Esophagus muscularis mucosa (tissue), 4 donors: ENCODE results near the gene CPS1. TPM values are rescaled to one million over a fixed set of nuclear protein-coding genes. Genes with fewer than 3 reads are reported as not detected.

Experiments used
- DNase-seq: peaks from one replicate; pipeline ENCODE4 v3.0.0-alpha.2; 2017; ENCODE audit errors: extremely low spot score
- H3K27ac ChIP-seq, 4 donors: fragments of 200-600 bp; sonication (generic); replicated peaks in 1 of 4; 1 replicate in 3 of 4; 2 replicates in 1 of 4; pipeline ENCODE4 v1.5.1; 2016 to 2019; ENCODE audit warnings: mild to moderate bottlenecking in 1 of 4
- H3K27me3 ChIP-seq, 4 donors: fragments of 200-600 bp; sonication (generic); one replicate each; pipeline versions ENCODE4 v1.5.1 to v1.6.0; 2016 to 2019
- H3K36me3 ChIP-seq, 4 donors: fragments of 200-600 bp; sonication (generic); one replicate each; pipeline ENCODE4 v1.5.1; 2016 to 2019
- H3K4me1 ChIP-seq, 4 donors: fragments of 200-600 bp; sonication (generic); one replicate each; pipeline ENCODE4 v1.5.1; 2016 to 2019
- H3K4me3 ChIP-seq, 4 donors: fragments of 200-600 bp; sonication (generic); 1 replicate in 2 of 4; 2 replicates in 2 of 4; pipeline ENCODE4 v1.5.1; 2016 to 2019; ENCODE audit warnings: mild to moderate bottlenecking in 4 of 4, moderate library complexity in 1 of 4
- H3K9me3 ChIP-seq, 4 donors: fragments of 200-600 bp; sonication (generic); 1 replicate in 3 of 4; 2 replicates in 1 of 4; pipeline ENCODE4 v1.5.1; 2016 to 2019
- EP300 ChIP-seq: sonication (generic); formaldehyde crosslinking; IDR thresholded peaks from one replicate; pipeline ENCODE4 v1.6.1; 2017; ENCODE audit warnings: antibody characterized with exemption
- POLR2A ChIP-seq: fragments of 450-650 bp; IDR thresholded peaks from one replicate; pipeline ENCODE4 v1.6.1; 2017; ENCODE audit warnings: antibody characterized with exemption, moderate library complexity, mild to moderate bottlenecking, low read depth
- POLR2AphosphoS5 ChIP-seq, 2 donors: sonication (generic); formaldehyde crosslinking; IDR thresholded peaks; one replicate each; pipeline ENCODE4 v1.6.1; 2017; ENCODE audit warnings: antibody characterized with exemption in 2 of 2
- WGBS: methylation state at CpG from one replicate; pipeline ENCODE4 v1.1.5; 2018; 5-methylcytosine and 5-hydroxymethylcytosine counted together
- intact Hi-C: fragments of 100-400 bp; cut with DNase I; formaldehyde crosslinking; loops from one replicate; pipeline ENCODE4 v1.15.1; 2023
- total RNA-seq, 4 donors: library from RNA; depleted of rRNA; stranded (reverse); fragments of >200 nt; gene quantifications; one replicate each; pipeline versions ENCODE4 v1.1.0 to v1.2.1, GENCODE V29; 2016
- TF ChIP-seq, protein P1 (sequence below), 3 experiments: fragments of 200-600 bp in 2 of 3; fragments of 450-650 bp in 1 of 3; sonication (generic) in 2 of 3; IDR thresholded peaks; one replicate each; pipeline ENCODE4 v1.5.1; 2017 to 2019; ENCODE audit warnings: antibody characterized with exemption in 3 of 3, mild to moderate bottlenecking in 2 of 3, moderate library complexity in 1 of 3

Gene CPS1
- total RNA-seq, 4 donors from 2014 or later: 1.0 to 2.4 (median 1.6) TPM

DNA sequence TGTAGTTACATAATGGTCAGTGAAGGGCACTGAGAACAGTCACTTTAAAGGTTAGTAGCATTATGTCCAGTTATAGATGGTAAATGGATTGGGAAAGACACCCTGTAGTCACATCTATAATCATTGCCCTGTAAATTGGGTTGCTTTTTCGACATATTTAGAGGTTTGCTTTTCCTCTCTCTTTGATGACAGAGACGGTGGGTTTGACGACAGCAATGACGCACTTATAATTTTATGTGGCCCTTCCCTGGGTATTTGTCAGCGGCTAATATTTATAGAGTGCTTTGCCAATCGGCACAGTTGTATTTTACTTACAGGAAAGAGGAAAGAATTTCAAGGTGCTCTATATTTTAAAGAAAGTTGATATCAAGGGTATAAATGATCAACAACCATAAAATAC, 2.8 kb downstream of the CPS1 start:
- no peak for DNase-seq
- WGBS: 92% methylated on average over 6 of the region's 6 CpGs
- intact Hi-C loops: no loop called here
- no peaks in the 10 kb centered on the region for H3K4me1 ChIP-seq
- no peak overlapping the region for H3K27ac ChIP-seq
- no peak overlapping the region for H3K4me3 ChIP-seq
- H3K9me3 ChIP-seq: no peaks in the 10 kb centered on the region
- no peaks in the 10 kb centered on the region for H3K36me3 ChIP-seq
- no peaks in the 10 kb centered on the region for H3K27me3 ChIP-seq
- no peak for TF ChIP-seq EP300
- TF ChIP-seq POLR2AphosphoS5 (IDR thresholded peaks at IDR 0.05): no peak
- TF ChIP-seq POLR2A: no peak
- TF ChIP-seq, protein P1, sequence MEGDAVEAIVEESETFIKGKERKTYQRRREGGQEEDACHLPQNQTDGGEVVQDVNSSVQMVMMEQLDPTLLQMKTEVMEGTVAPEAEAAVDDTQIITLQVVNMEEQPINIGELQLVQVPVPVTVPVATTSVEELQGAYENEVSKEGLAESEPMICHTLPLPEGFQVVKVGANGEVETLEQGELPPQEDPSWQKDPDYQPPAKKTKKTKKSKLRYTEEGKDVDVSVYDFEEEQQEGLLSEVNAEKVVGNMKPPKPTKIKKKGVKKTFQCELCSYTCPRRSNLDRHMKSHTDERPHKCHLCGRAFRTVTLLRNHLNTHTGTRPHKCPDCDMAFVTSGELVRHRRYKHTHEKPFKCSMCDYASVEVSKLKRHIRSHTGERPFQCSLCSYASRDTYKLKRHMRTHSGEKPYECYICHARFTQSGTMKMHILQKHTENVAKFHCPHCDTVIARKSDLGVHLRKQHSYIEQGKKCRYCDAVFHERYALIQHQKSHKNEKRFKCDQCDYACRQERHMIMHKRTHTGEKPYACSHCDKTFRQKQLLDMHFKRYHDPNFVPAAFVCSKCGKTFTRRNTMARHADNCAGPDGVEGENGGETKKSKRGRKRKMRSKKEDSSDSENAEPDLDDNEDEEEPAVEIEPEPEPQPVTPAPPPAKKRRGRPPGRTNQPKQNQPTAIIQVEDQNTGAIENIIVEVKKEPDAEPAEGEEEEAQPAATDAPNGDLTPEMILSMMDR (IDR thresholded peaks at IDR 0.05): no peak

DNA sequence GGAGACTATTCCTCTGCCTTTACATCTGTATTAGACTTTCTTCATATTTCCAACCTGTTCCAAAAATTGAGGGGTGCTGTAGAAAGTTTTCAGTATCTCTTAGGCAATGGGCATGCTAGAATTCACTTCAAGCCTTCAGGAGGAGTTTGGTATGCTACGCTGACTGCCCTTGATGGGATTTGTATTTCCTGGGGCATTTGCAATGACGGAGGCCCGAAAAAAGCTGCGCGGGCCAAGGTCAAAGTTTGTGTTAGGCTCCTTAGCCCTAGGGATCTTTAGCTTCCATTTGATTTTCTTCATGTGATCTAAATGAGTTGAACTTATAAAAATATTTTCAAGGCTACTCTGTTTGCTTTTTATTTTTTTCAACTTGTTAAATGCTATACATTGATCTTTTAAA, 5.1 kb downstream of the CPS1 start:
- H3K4me3 ChIP-seq: no peak overlapping the region
- no peak for DNase-seq
- H3K9me3 ChIP-seq: no peaks in the 10 kb centered on the region
- no peak overlapping the region for H3K27ac ChIP-seq
- intact Hi-C loops: no loop called here
- H3K4me1 ChIP-seq: no peaks in the 10 kb centered on the region
- H3K36me3 ChIP-seq: no peaks in the 10 kb centered on the region
- no peaks in the 10 kb centered on the region for H3K27me3 ChIP-seq
- no peak for TF ChIP-seq EP300
- 96% methylated on average over 5 of the region's 5 CpGs for WGBS

DNA sequence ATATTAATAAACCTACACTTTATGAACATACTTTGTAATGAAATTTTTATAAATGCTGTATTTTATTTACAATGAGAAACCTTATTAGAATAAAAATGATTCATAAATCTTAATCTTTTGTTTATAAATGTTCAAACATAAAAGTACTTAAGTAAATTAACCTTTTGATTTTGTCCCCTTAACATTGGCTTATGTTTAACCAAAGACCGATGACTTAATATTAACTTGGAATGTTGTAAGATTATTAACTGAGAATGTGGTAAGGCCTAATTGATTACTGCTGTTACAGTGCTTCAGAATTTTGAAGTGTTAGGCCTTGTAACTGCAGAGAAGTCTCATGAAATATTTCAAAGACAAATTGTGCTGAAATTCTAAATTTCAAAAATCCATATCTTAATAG, 5.7 kb downstream of the CPS1 start:
- no peak overlapping the region for H3K4me3 ChIP-seq
- H3K27me3 ChIP-seq: no peaks in the 10 kb centered on the region
- DNase-seq: no peak
- intact Hi-C loops: no loop called here
- no peak overlapping the region for H3K27ac ChIP-seq
- no peaks in the 10 kb centered on the region for H3K36me3 ChIP-seq
- no peaks in the 10 kb centered on the region for H3K9me3 ChIP-seq
- H3K4me1 ChIP-seq: no peaks in the 10 kb centered on the region
- no peak for TF ChIP-seq POLR2AphosphoS5 (IDR thresholded peaks at IDR 0.05)
- TF ChIP-seq, protein P1 (IDR thresholded peaks at IDR 0.05): no peak
- no peak for TF ChIP-seq EP300
- no peak for TF ChIP-seq POLR2A
- 86% methylated on average over 1 of the region's 1 CpG for whole genome bisulfite sequencing

DNA sequence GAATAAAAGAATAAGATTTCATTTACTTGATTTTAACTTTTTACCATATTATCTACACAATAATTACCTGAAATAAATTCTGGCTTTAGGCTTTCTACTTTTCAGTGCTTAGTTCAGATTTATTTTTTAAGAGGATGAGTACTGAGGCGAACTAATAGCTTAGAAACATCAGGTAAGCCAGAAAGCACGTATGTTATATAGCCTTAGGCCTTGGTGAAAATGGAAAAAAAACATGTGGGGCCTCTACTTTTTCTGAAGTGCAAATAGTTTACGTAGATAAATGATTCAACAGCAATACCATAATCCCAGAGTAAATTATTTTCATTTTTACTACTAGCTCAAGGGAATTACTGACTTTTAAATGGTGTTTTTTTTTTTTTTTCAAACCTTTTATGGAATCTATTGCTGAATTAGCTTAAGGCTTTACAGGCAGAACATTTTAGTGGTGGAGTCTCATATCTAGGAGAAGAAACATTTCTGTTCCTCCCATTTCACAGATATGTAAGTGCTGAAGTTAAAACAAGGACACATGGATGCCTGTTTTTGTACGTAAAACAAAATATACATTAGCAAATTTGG, 6.2 kb downstream of the CPS1 start:
- no peak overlapping the region for H3K4me3 ChIP-seq
- no peak for DNase-seq
- TF ChIP-seq, protein P1 (IDR thresholded peaks at IDR 0.05): no peak
- TF ChIP-seq POLR2AphosphoS5 (IDR thresholded peaks at IDR 0.05) (no peak), POLR2A (no peak), EP300 (no peak)
- no peak overlapping the region for H3K27ac ChIP-seq
- no peaks in the 10 kb centered on the region for H3K9me3 ChIP-seq
- H3K4me1 ChIP-seq: no peaks in the 10 kb centered on the region
- WGBS: 90% methylated on average over 4 of the region's 4 CpGs
- no peaks in the 10 kb centered on the region for H3K36me3 ChIP-seq
- intact Hi-C loops: no loop called here
- H3K27me3 ChIP-seq: no peaks in the 10 kb centered on the region

DNA sequence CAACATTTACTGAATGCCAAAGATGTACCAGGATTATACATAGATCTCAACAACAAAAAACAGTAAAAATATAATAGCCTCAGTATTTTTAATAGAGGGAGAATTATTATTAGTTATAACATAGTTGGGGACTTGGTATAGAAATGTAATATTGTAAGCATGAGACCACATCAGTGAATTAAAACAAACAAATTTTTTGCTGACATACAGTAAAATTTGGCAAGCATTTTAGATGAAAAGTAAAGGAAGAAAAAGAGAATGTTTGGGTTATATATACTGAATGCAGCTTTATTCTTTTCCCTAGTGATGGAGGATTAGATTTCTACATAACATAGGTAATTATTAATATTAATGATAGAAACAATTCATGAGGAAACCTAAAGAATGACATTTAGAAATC, 10.9 kb downstream of the CPS1 start:
- intact Hi-C loops: no loop called here
- Histone ChIP-seq H3K27ac (no peak overlapping the region), H3K4me1 (no peaks in the 10 kb centered on the region), H3K27me3 (no peaks in the 10 kb centered on the region), H3K36me3 (no peaks in the 10 kb centered on the region), H3K4me3 (no peak overlapping the region), H3K9me3 (no peaks in the 10 kb centered on the region)
- no peak for DNase-seq
- TF ChIP-seq EP300 (no peak), POLR2AphosphoS5 (IDR thresholded peaks at IDR 0.05) (no peak), POLR2A (no peak)
- TF ChIP-seq, protein P1 (IDR thresholded peaks at IDR 0.05): no peak
